ENCODE data around the gene GLIS2. TPM values are rescaled to one million over a fixed set of nuclear protein-coding genes. Genes with fewer than 3 reads are reported as not detected.

GLIS2 gene
- total and polyA plus RNA-seq, 10 of the 15 experiments (the other 5 are each of a cell fraction or from before 2014, with no cell fraction given): 0.03 to 0.64 (median 0.18) TPM; not detected in 4

- TF ChIP-seq EP300 (IDR thresholded peaks at IDR 0.05; ENCODE audit: borderline replicate concordance in 1 of 2, control insufficient read depth in 1 of 2, low read depth in 2 of 2, low read length in 2 of 2) (no peak), SUPT20H (IDR thresholded peaks at IDR 0.05; ENCODE audit: borderline replicate concordance, control insufficient read depth, low read depth, low read length) (no peak), BRCA1 (IDR thresholded peaks at IDR 0.05; ENCODE audit: low read depth, low read length) (no peak), NFYA (IDR thresholded peaks at IDR 0.05; ENCODE audit: borderline replicate concordance, low read depth, low read length) (no peak), PAX8 (IDR thresholded peaks at IDR 0.05) (no peak), ZNF274 (IDR thresholded peaks at IDR 0.05; ENCODE audit: insufficient read depth, insufficient read length) (no peak)
These were observed 4.8 kb downstream of the GLIS2 start (continued) for GRCh38 chr16:4320571-4321137.

DNA sequence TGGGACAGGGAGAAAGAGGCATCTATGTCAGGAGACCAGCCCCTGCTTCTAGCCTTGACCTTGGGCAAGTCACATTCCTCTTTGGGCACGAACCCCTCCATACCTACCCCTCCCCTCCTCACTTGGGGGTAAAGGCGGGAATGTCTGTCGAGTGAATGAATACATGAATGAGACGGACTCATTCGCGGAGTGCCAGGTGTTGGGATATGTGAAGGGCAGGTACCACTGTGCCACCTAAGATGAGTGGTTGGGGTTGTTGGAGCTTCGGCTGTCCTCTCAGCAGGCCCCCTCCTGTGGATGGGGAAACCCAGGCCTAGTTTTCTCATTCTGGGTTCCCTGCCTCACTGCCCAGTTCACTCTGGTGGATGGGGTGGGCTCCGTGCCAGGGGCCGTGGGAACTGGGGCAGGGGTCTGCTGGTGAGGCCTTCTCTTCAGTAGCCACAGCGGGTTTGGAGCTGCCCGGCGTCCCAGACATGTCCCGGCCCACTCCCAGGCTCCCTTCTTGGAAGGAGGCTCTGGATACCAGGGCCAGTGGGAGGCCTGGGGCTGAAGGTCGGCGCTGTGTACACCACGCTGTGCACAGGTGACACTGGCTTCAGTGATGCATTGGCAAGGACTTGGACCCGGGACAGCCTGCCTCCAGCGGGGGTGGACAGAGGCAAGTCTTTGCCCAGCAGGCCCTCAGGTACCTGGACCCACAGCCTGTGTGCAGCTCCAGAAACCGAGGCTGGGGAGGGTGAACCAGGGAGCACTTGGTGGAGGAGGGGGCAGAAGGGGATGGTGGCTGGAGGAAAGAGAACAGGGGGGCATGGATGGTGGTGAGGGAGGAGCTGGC lies 5.6 kb downstream of the GLIS2 start:
- Histone ChIP-seq H3K36me3 (ENCODE audit: control insufficient read depth in 2 of 2, insufficient read depth in 2 of 2, low read length in 1 of 2) (no peaks in the 10 kb centered on the region), H3K27ac (ENCODE audit: control insufficient read depth, insufficient read depth) (no peak overlapping the region), H3K4me1 (ENCODE audit: control insufficient read depth, insufficient read depth, low read length) (peaks cover 14% of the 10 kb centered on the region), H3K9ac (ENCODE audit: control insufficient read depth, insufficient read depth, low read length) (no peak overlapping the region), H3K9me3 (replicated peaks; ENCODE audit: control insufficient read depth, insufficient read depth, low read length) (no peaks in the 10 kb centered on the region), H2AFZ (ENCODE audit: control insufficient read depth, low read depth, low read length) (no peak overlapping the region), H3K27me3 (replicated peaks in 1 of 2; ENCODE audit: control insufficient read depth in 2 of 2, insufficient read depth in 2 of 2, low read length in 1 of 2) (no peaks in the 10 kb centered on the region), H4K20me1 (ENCODE audit: control insufficient read depth, insufficient read depth) (no peaks in the 10 kb centered on the region), H3K4me2 (ENCODE audit: control insufficient read depth, insufficient read depth) (no peak overlapping the region), H3K4me3 (no peak overlapping the region), H3K79me2 (ENCODE audit: control insufficient read depth, insufficient read depth, low read length) (no peaks in the 10 kb centered on the region)
- FAIRE-seq: no peak
- ChIA-PET SMC1A (ENCODE audit: uncharacterized antibody, unreplicated experiment) (no interaction called here), CTCF (interaction anchor here (12.1 kb wide), 1 partner anchor 32 kb away, joined by 145 read pairs; no protein-coding TSS in a partner anchor), POLR2A (no interaction called here), RAD21 (ENCODE audit: unreplicated experiment) (no interaction called here)
- no TSS peak for BruUV-seq (replicated peaks)
- DNase-seq (ENCODE audit: low read depth, low spot score): no peak
- intact Hi-C loops (cut with micrococcal nuclease; ENCODE audit: unreplicated experiment) (no loop called here), in situ Hi-C loops (cut with MboI) (no loop called here)
- 68% methylated on average over 19 of the region's 19 CpGs for WGBS (ENCODE audit: insufficient coverage, insufficient replicate concordance, low lambda C conversion rate, missing lambda C conversion rate)
- no peak for ATAC-seq
- TF ChIP-seq SRF (IDR thresholded peaks at IDR 0.05; ENCODE audit: low read depth in 2 of 2, low read length in 2 of 2): no peak
- no peak for TF ChIP-seq PAX5 (IDR thresholded peaks at IDR 0.05; ENCODE audit: borderline replicate concordance, low read depth, low read length)
- no peak for TF ChIP-seq YBX1 (IDR thresholded peaks at IDR 0.05)
- TF ChIP-seq NR2F1 (conservative IDR thresholded peaks at IDR 0.05): no peak
- TF ChIP-seq BHLHE40 (IDR thresholded peaks at IDR 0.05; ENCODE audit: borderline replicate concordance in 1 of 2, low read depth in 2 of 2, low read length in 1 of 2): no peak
- TF ChIP-seq ZBTB40 (IDR thresholded peaks at IDR 0.05; ENCODE audit: borderline replicate concordance): no peak
- TF ChIP-seq MLLT1 (IDR thresholded peaks at IDR 0.05): no peak
- TF ChIP-seq ESRRA (IDR thresholded peaks at IDR 0.05; ENCODE audit: low read length): no peak
- no peak for TF ChIP-seq ZNF24 (IDR thresholded peaks at IDR 0.05)
- no peak for TF ChIP-seq PAX8 (IDR thresholded peaks at IDR 0.05)
- no peak for TF ChIP-seq CHD4 (IDR thresholded peaks at IDR 0.05)
